Measurements from ENCODE around the gene IQGAP3. TPM values are rescaled to one million over a fixed set of nuclear protein-coding genes. Genes with fewer than 3 reads are reported as not detected.

IQGAP3 gene
- polyA plus RNA-seq, 1 donor from 2014 or later, result not detected

GRCh38 chr1:156485984-156486383 lies 86.4 kb downstream of the IQGAP3 start:
- peaks cover 8% of the 10 kb centered on the region for H3F3A ChIP-seq (ENCODE audit: insufficient read depth, low read length, poor library complexity, severe bottlenecking)
- no peaks in the 10 kb centered on the region for H4K20me1 ChIP-seq (ENCODE audit: insufficient read depth)
- TF ChIP-seq CTCF (IDR thresholded peaks at IDR 0.05; ENCODE audit: poor library complexity, severe bottlenecking) (no peak), RAD21 (conservative IDR thresholded peaks at IDR 0.05) (no peak), EZH2 (IDR thresholded peaks at IDR 0.05; ENCODE audit: borderline replicate concordance, insufficient read depth, low read length, poor library complexity, severe bottlenecking) (no peak), EP300 (conservative IDR thresholded peaks at IDR 0.05; ENCODE audit: poor library complexity, severe bottlenecking) (no peak), POLR2AphosphoS5 (IDR thresholded peaks at IDR 0.05) (no peak), MXI1 (conservative IDR thresholded peaks at IDR 0.05; ENCODE audit: poor library complexity, severe bottlenecking) (no peak), REST (IDR thresholded peaks at IDR 0.05; ENCODE audit: borderline replicate concordance) (no peak), SMC3 (conservative IDR thresholded peaks at IDR 0.05; ENCODE audit: poor library complexity) (no peak)
- H3K4me3 ChIP-seq (ENCODE audit: low read length), result peak overlapping the region; percentile 57
- no peak overlapping the region for H2AFZ ChIP-seq (ENCODE audit: low read depth, low read length)
- peak overlapping the region; percentile 81 for H3K4me2 ChIP-seq (ENCODE audit: low read length)
- peak overlapping the region; percentile 94 for H3K27ac ChIP-seq (ENCODE audit: low read length)
- H3K9me2 ChIP-seq (ENCODE audit: insufficient read depth, low read length), result no peaks in the 10 kb centered on the region
- H3K9ac ChIP-seq (ENCODE audit: low read length), result peak overlapping the region; percentile 72
- no peaks in the 10 kb centered on the region for H3K36me3 ChIP-seq (ENCODE audit: insufficient read depth, low read length)
- no peaks in the 10 kb centered on the region for H3K27me3 ChIP-seq (ENCODE audit: insufficient read depth, low read depth, low read length)
- H3K79me2 ChIP-seq (replicated peaks; ENCODE audit: insufficient read depth, low read length), result peaks cover 50% of the 10 kb centered on the region
- H3K9me3 ChIP-seq (ENCODE audit: low read length), result no peaks in the 10 kb centered on the region

- TF ChIP-seq TAF1 (IDR thresholded peaks at IDR 0.05; ENCODE audit: low read depth) (no peak), SMC3 (conservative IDR thresholded peaks at IDR 0.05; ENCODE audit: poor library complexity) (no peak), EP300 (conservative IDR thresholded peaks at IDR 0.05; ENCODE audit: poor library complexity, severe bottlenecking) (no peak), EZH2 (IDR thresholded peaks at IDR 0.05; ENCODE audit: borderline replicate concordance, insufficient read depth, low read length, poor library complexity, severe bottlenecking) (no peak), REST (IDR thresholded peaks at IDR 0.05; ENCODE audit: borderline replicate concordance) (no peak), CTCF (IDR thresholded peaks at IDR 0.05; ENCODE audit: poor library complexity, severe bottlenecking) (no peak), POLR2AphosphoS5 (IDR thresholded peaks at IDR 0.05) (no peak), MXI1 (conservative IDR thresholded peaks at IDR 0.05; ENCODE audit: poor library complexity, severe bottlenecking) (no peak), RAD21 (conservative IDR thresholded peaks at IDR 0.05) (no peak)
- no peaks in the 10 kb centered on the region for H3K9me3 ChIP-seq (ENCODE audit: low read length)
- H3K4me3 ChIP-seq (ENCODE audit: low read length), result no peak overlapping the region
- no peaks in the 10 kb centered on the region for H4K20me1 ChIP-seq (ENCODE audit: insufficient read depth)
- no peak overlapping the region for H3K4me2 ChIP-seq (ENCODE audit: low read length)
- H3K79me2 ChIP-seq (replicated peaks; ENCODE audit: insufficient read depth, low read length), result peaks cover 47% of the 10 kb centered on the region
- H3K27ac ChIP-seq (ENCODE audit: low read length), result no peak overlapping the region
- H3K9ac ChIP-seq (ENCODE audit: low read length), result no peak overlapping the region
- H3K27me3 ChIP-seq (ENCODE audit: insufficient read depth, low read depth, low read length), result no peaks in the 10 kb centered on the region
- no peak overlapping the region for H2AFZ ChIP-seq (ENCODE audit: low read depth, low read length)
- no peaks in the 10 kb centered on the region for H3K9me2 ChIP-seq (ENCODE audit: insufficient read depth, low read length)
- peaks cover 4% of the 10 kb centered on the region for H3F3A ChIP-seq (ENCODE audit: insufficient read depth, low read length, poor library complexity, severe bottlenecking)
- no peaks in the 10 kb centered on the region for H3K36me3 ChIP-seq (ENCODE audit: insufficient read depth, low read length)
These were observed 87.8 kb downstream of the IQGAP3 start for GRCh38 chr1:156484480-156485058.
